Measurements from ENCODE around the gene PRDM15. TPM values are rescaled to one million over a fixed set of nuclear protein-coding genes. Genes with fewer than 3 reads are reported as not detected.

The PRDM15 gene
- total RNA-seq, 1 experiment from 2014 or later: 10.4 TPM

DNA sequence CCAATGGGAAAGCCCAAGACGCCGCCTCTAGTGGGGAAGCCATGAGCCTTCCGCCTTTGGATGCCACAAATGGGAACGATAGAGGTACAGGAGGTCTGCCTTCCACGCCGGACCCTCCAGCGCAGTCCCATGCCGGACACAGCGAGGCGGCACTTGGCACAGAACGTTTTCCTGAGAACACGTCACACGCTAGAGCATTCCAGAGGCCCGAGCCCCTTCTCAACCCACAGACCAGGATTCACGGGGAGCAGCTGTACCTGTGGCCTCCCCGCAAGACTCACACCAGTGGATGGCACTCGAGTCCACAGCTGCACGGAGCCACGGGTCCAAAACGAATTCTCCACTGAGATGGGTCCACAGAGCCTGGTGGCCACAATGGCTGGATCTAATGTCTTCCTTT, 80.8 kb downstream of the PRDM15 start:
- TF ChIP-seq, protein P1, sequence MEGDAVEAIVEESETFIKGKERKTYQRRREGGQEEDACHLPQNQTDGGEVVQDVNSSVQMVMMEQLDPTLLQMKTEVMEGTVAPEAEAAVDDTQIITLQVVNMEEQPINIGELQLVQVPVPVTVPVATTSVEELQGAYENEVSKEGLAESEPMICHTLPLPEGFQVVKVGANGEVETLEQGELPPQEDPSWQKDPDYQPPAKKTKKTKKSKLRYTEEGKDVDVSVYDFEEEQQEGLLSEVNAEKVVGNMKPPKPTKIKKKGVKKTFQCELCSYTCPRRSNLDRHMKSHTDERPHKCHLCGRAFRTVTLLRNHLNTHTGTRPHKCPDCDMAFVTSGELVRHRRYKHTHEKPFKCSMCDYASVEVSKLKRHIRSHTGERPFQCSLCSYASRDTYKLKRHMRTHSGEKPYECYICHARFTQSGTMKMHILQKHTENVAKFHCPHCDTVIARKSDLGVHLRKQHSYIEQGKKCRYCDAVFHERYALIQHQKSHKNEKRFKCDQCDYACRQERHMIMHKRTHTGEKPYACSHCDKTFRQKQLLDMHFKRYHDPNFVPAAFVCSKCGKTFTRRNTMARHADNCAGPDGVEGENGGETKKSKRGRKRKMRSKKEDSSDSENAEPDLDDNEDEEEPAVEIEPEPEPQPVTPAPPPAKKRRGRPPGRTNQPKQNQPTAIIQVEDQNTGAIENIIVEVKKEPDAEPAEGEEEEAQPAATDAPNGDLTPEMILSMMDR (IDR thresholded peaks at IDR 0.05; ENCODE audit: unreplicated experiment): no peak
- no peak overlapping the region for H3K27ac Mint-ChIP-seq (ENCODE audit: unreplicated experiment)
- BruUV-seq (replicated peaks): no TSS peak
- intact Hi-C loops (cut with micrococcal nuclease; ENCODE audit: unreplicated experiment): no loop called here
- no peaks in the 10 kb centered on the region for H3K27me3 Mint-ChIP-seq (ENCODE audit: unreplicated experiment)
- no peaks in the 10 kb centered on the region for H3K4me1 Mint-ChIP-seq (ENCODE audit: low read depth, unreplicated experiment)
- CTCF ChIA-PET: no interaction called here
- H3K36me3 Mint-ChIP-seq (ENCODE audit: insufficient read depth, unreplicated experiment): no peaks in the 10 kb centered on the region
- no peaks in the 10 kb centered on the region for H3K9me3 Mint-ChIP-seq (ENCODE audit: low read depth, unreplicated experiment)
- no peak for DNase-seq
- H3K4me3 Mint-ChIP-seq (ENCODE audit: low read depth, unreplicated experiment): no peak overlapping the region

DNA sequence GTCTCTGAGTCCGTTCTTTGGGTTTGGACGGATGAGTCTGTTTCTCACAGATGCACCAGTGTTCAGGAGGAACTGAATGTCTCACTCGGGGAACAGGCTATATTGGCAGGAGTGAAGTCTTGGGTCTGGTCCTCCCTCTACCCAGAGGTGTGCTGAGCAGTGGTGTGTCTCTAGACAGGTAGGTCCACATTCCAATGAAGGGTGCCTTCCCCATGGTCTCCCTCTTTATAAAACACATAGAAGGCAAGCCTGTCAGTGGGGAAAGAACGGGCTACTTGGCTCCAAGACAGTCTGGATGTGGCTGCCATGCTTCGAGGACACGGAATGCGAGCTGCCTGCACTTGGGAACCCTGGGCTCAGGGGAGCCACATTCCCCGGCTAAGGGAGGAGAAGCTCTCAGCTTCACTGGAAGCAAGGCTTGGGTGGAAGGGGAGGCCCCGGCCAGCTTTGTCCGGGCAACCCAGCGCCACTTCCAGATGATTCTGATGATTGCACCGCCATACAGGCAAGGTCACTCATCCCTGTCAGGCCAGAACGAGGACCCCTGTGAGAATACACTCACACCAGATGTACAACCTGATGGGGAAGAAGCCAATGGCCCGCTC, 82.6 kb downstream of the PRDM15 start:
- Mint-ChIP-seq H3K9me3 (ENCODE audit: low read depth, unreplicated experiment) (peaks cover 3% of the 10 kb centered on the region), H3K27me3 (ENCODE audit: unreplicated experiment) (no peaks in the 10 kb centered on the region), H3K36me3 (ENCODE audit: insufficient read depth, unreplicated experiment) (no peaks in the 10 kb centered on the region), H3K27ac (ENCODE audit: unreplicated experiment) (no peak overlapping the region), H3K4me1 (ENCODE audit: low read depth, unreplicated experiment) (no peaks in the 10 kb centered on the region), H3K4me3 (ENCODE audit: low read depth, unreplicated experiment) (no peak overlapping the region)
- BruUV-seq (replicated peaks): no TSS peak
- no peak for DNase-seq
- CTCF ChIA-PET: interaction anchor here (0.6 kb wide), 1 partner anchor 434 kb away, joined by 4 read pairs; no protein-coding TSS in a partner anchor
- TF ChIP-seq, protein P1 (IDR thresholded peaks at IDR 0.05; ENCODE audit: unreplicated experiment): no peak
- intact Hi-C loops (cut with micrococcal nuclease; ENCODE audit: unreplicated experiment): no loop called here

DNA sequence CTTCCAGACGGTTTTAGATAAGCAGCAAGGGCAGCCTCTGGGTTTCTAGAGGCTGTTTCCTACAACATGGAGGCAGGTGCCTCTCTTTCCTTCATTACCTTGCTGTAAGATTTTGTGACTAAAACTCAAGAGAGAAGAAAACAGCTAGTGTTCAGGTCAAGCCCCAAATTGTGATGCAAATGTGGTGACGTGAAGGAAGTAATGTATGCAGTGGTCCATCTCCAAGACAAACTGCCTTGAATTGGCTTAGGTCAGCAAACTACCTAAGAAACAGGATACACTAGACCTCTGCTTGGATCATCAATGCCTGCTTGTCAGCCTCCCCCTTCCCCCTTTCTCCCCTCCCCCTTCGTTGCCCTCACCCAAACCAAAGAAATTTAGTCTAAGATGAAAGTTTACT, 83.4 kb downstream of the PRDM15 start:
- no peaks in the 10 kb centered on the region for H3K4me1 Mint-ChIP-seq (ENCODE audit: low read depth, unreplicated experiment)
- no TSS peak for BruUV-seq (replicated peaks)
- no peaks in the 10 kb centered on the region for H3K36me3 Mint-ChIP-seq (ENCODE audit: insufficient read depth, unreplicated experiment)
- intact Hi-C loops (cut with micrococcal nuclease; ENCODE audit: unreplicated experiment): no loop called here
- TF ChIP-seq, protein P1 (IDR thresholded peaks at IDR 0.05; ENCODE audit: unreplicated experiment): no peak
- CTCF ChIA-PET: interaction anchor here (0.6 to 1.3 kb wide), 2 partner anchors 12 to 433 kb away, joined by 3 to 4 read pairs; no protein-coding TSS in a partner anchor
- H3K4me3 Mint-ChIP-seq (ENCODE audit: low read depth, unreplicated experiment): no peak overlapping the region
- H3K27me3 Mint-ChIP-seq (ENCODE audit: unreplicated experiment): no peaks in the 10 kb centered on the region
- DNase-seq: no peak
- H3K9me3 Mint-ChIP-seq (ENCODE audit: low read depth, unreplicated experiment): peaks cover 5% of the 10 kb centered on the region
- H3K27ac Mint-ChIP-seq (ENCODE audit: unreplicated experiment): no peak overlapping the region

DNA sequence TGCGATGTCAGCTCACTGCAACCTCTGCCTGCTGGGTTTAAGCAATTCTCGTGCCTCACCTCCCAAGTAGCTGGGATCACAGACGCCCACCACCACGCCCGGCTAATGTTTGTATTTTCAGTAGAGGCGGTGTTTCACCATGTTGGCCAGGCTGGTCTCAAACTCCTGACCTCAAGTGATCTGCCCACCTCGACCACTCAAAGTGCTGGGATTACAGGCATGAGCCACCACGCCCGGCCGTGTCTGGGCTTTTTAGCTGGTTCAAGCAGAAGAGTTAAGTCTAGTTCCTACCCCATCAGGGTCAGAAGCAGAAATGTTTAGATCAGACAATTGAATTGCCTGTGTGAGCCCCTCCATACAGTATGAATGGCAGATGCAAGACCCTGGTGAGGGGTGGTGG, 84.5 kb downstream of the PRDM15 start:
- Mint-ChIP-seq H3K27me3 (ENCODE audit: unreplicated experiment) (no peaks in the 10 kb centered on the region), H3K4me3 (ENCODE audit: low read depth, unreplicated experiment) (no peak overlapping the region), H3K27ac (ENCODE audit: unreplicated experiment) (no peak overlapping the region), H3K4me1 (ENCODE audit: low read depth, unreplicated experiment) (no peaks in the 10 kb centered on the region), H3K9me3 (ENCODE audit: low read depth, unreplicated experiment) (peaks cover 5% of the 10 kb centered on the region), H3K36me3 (ENCODE audit: insufficient read depth, unreplicated experiment) (no peaks in the 10 kb centered on the region)
- TF ChIP-seq, protein P1 (IDR thresholded peaks at IDR 0.05; ENCODE audit: unreplicated experiment): no peak
- CTCF ChIA-PET: no interaction called here
- no peak for DNase-seq
- no TSS peak for BruUV-seq (replicated peaks)
- intact Hi-C loops (cut with micrococcal nuclease; ENCODE audit: unreplicated experiment): no loop called here

Data from Calu3 (cell line).